HEK293T (cell line): ENCODE data around the gene GTF3C4.

Experiments used
- CTBP1 ChIP-seq: fragments of 450-650 bp; IDR thresholded peaks from 2 replicates; pipeline ENCODE4 v1.6.1; 2016; ENCODE audit warnings: borderline replicate concordance
- FOXA1 ChIP-seq: fragments of 450-650 bp; IDR thresholded peaks from 2 replicates; pipeline ENCODE4 v1.6.1; 2016; ENCODE audit warnings: mild to moderate bottlenecking
- FOXM1 ChIP-seq: fragments of 450-650 bp; IDR thresholded peaks from 2 replicates; pipeline ENCODE4 v1.6.1; 2017; ENCODE audit warnings: mild to moderate bottlenecking, borderline replicate concordance
- PKNOX1 ChIP-seq: fragments of 450-650 bp; IDR thresholded peaks from 2 replicates; pipeline ENCODE4 v1.6.1; 2016
- SP1 ChIP-seq: fragments of 450-650 bp; IDR thresholded peaks from 2 replicates; pipeline ENCODE4 v1.6.1; 2017
- SUZ12 ChIP-seq: fragments of 450-650 bp; IDR thresholded peaks from 2 replicates; pipeline ENCODE4 v1.6.1; 2016; ENCODE audit warnings: mild to moderate bottlenecking
- TARDBP ChIP-seq: fragments of 450-650 bp; IDR thresholded peaks from 2 replicates; pipeline ENCODE4 v1.6.1; 2016
- ZNF384 ChIP-seq: fragments of 450-650 bp; IDR thresholded peaks from 2 replicates; pipeline ENCODE4 v1.6.1; 2016

GRCh38 chr9:132669698-132670456 is 387 bp upstream of the GTF3C4 start, which contains the start of gene DDX31:
- TF ChIP-seq TARDBP = peak; percentile 92
- TF ChIP-seq ZNF384 = no peak
- no peak for TF ChIP-seq SUZ12
- no peak for TF ChIP-seq FOXM1
- no peak for TF ChIP-seq CTBP1
- TF ChIP-seq SP1 = no peak
- TF ChIP-seq PKNOX1 = no peak
- TF ChIP-seq FOXA1 = no peak
